ENCODE data around the gene CAPN9.

DNA sequence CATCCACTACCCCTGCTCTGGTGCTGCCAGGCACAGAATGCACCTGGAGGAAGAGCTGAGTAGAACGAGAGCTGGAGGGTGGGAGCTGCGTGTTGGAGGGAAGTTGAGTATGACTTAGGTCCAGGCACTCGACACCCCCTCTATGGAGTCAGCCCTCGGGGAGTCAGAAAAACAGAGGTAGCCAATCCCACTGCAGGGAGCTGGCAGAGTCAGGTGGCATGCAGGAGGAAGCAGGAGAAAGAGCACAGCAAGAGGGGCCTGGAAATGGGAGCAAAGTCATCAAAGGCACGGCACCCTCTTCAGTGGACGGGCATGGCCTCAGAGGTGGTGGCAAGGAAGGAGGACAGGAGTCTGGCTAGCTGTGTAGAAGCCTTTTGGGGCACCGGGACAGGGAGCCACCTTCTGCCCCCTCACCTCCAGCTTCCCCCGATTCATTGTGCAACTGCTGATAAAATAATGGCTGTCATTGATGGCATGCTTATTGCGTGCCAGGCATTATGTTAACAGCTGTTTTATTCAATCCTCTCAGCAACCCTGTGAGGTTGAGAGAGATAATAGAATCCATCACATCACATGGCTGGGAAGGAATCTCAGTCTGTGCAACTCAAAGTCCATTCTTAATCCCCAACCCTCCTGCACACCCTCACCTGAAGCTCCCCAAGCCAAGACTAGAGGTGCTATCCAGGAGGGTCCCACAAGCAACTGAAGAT is 79.1 kb downstream of the CAPN9 start:
- no peak for TF ChIP-seq CTCF (optimal IDR thresholded peaks at IDR 0.05 in 1 of 3, IDR thresholded peaks at IDR 0.05 in 1 of 3, conservative IDR thresholded peaks at IDR 0.05 in 1 of 3; ENCODE audit: extremely low read depth in 1 of 3, insufficient read depth in 2 of 3, low read length in 3 of 3)
- no peak for TF ChIP-seq EZH2 (IDR thresholded peaks at IDR 0.05; ENCODE audit: low read length)
